K562 (cell line): ENCODE measurements around the gene ADAM23. TPM values are rescaled to one million over a fixed set of nuclear protein-coding genes. Genes with fewer than 3 reads are reported as not detected.

Source experiments
- ATAC-seq: fragments of 200-7000 bp; cut with Tn5 transposase; 3 replicates; pipeline ENCODE4 v1.9.1; 2020; ENCODE audit warnings: moderate library complexity
- BruUV-seq: library from RNA; stranded (reverse); fragments of 400-500 nt; replicated peaks from 2 replicates; lab custom pipeline; 2021; lab: Mats Ljungman, UMichigan
- CTCF ChIA-PET: fragments of 300-600 bp; formaldehyde crosslinking; extraction: SDS; loops from one replicate; lab custom pipeline; 2021; ENCODE audit warnings: low intra/inter-chr PET ratio; lab: Yijun Ruan, JAX
- POLR2A ChIA-PET: fragments of 300-600, 350-650 bp; sonication (Branson Sonifier 250); formaldehyde crosslinking; extraction: SDS; loops from one replicate; lab custom pipeline; 2021; ENCODE audit warnings: antibody characterized with exemption, inconsistent platforms; lab: Yijun Ruan, JAX
- DNase-seq, 4 experiments: peaks; one replicate each; pipeline versions ENCODE4 v3.0.0 to v3.0.0-alpha.2; 2011 to 2018; ENCODE audit warnings: low spot score in 3 of 4, mixed read lengths in 3 of 4; ENCODE audit errors: extremely low read depth in 1 of 4
- FAIRE-seq: peaks from 2 replicates; lab custom pipeline; 2011; peaks lifted over from hg19 to GRCh38; lab: Jason Lieb, UNC
- H2AFZ ChIP-seq: 2 replicates; pipeline ENCODE4 v1.6.0; 2011; ENCODE audit warnings: low read depth, low read length, control low read depth, inconsistent platforms
- H3K27ac ChIP-seq: fragments of 200-600 bp; 3 replicates; pipeline ENCODE4 v1.8.0; 2011; ENCODE audit warnings: low read depth, mild to moderate bottlenecking, control low read depth, inconsistent platforms, low read length, moderate library complexity, mixed read lengths; ENCODE audit errors: extremely low read depth
- H3K27me3 ChIP-seq, 2 experiments: fragments of 300-600 bp in 1 of 2; 2 replicates in 1 of 2; 3 replicates in 1 of 2; pipeline versions ENCODE4 v1.6.0 to v1.8.0; 2011; ENCODE audit warnings: inconsistent platforms in 2 of 2, low read length in 2 of 2, mild to moderate bottlenecking in 1 of 2, mixed read lengths in 1 of 2, moderate library complexity in 1 of 2; ENCODE audit not compliant: control insufficient read depth in 2 of 2, insufficient read depth in 2 of 2
- H3K36me3 ChIP-seq: fragments of 300-600 bp; 3 replicates; pipeline ENCODE4 v1.8.0; 2011; ENCODE audit warnings: mild to moderate bottlenecking, low read length, inconsistent platforms; ENCODE audit not compliant: control insufficient read depth, insufficient read depth
- H3K4me1 ChIP-seq, 2 experiments: fragments of 200-600 bp in 1 of 2; replicated peaks in 1 of 2; 2 replicates in 1 of 2; 3 replicates in 1 of 2; pipeline versions ENCODE4 v1.5.1 to v1.8.0; 2011; ENCODE audit warnings: inconsistent platforms in 2 of 2, low read length in 2 of 2, mild to moderate bottlenecking in 1 of 2, mixed read lengths in 1 of 2, moderate library complexity in 1 of 2; ENCODE audit not compliant: control insufficient read depth in 2 of 2, insufficient read depth in 2 of 2
- H3K4me2 ChIP-seq: 2 replicates; pipeline ENCODE4 v1.6.1; 2011; ENCODE audit warnings: low read length, control low read depth, inconsistent platforms, mixed read lengths; ENCODE audit not compliant: insufficient read depth
- H3K4me3 ChIP-seq: fragments of 200-600 bp; sonication (generic), shearing (Covaris generic); 2 replicates; pipeline ENCODE4 v1.5.1; 2016; ENCODE audit warnings: control low read depth, inconsistent platforms
- H3K79me2 ChIP-seq: fragments of 200-600 bp; 3 replicates; pipeline ENCODE4 v1.8.0; 2011; ENCODE audit warnings: low read length, inconsistent platforms; ENCODE audit not compliant: control insufficient read depth, insufficient read depth
- H3K9ac ChIP-seq, 2 experiments: 2 replicates each; pipeline versions ENCODE4 v1.6.0 to v1.6.1; 2011; ENCODE audit warnings: low read depth in 2 of 2, low read length in 2 of 2, control low read depth in 1 of 2, inconsistent platforms in 1 of 2, mild to moderate bottlenecking in 1 of 2, mixed read lengths in 1 of 2; ENCODE audit not compliant: insufficient read depth in 1 of 2
- H3K9me1 ChIP-seq: one replicate; pipeline ENCODE4 v1.6.0; 2011; ENCODE audit warnings: inconsistent platforms, mild to moderate bottlenecking, low read length, moderate library complexity; ENCODE audit not compliant: control insufficient read depth, insufficient read depth
- H3K9me3 ChIP-seq: replicated peaks from 2 replicates; pipeline ENCODE4 v1.5.1; 2011; ENCODE audit warnings: low read depth, low read length, inconsistent platforms; ENCODE audit not compliant: control insufficient read depth, insufficient read depth
- H4K20me1 ChIP-seq: replicated peaks from 2 replicates; pipeline ENCODE4 v1.6.1; 2011; ENCODE audit warnings: low read length, inconsistent platforms, mixed read lengths; ENCODE audit not compliant: control insufficient read depth, insufficient read depth
- ARID3A ChIP-seq: IDR thresholded peaks from 2 replicates; pipeline ENCODE4 v1.6.1; 2012; ENCODE audit warnings: low read depth, low read length, improper control_type of control experiment, borderline replicate concordance
- CCNT2 ChIP-seq: IDR thresholded peaks from 2 replicates; pipeline ENCODE4 v1.6.1; 2011; ENCODE audit warnings: borderline replicate concordance, low read depth, mild to moderate bottlenecking, moderate library complexity, mixed read lengths, low read length; ENCODE audit not compliant: insufficient read length; ENCODE audit errors: extremely low read depth
- E2F3 ChIP-seq: fragments of 250-450 bp; sonication (Bioruptor Pico); IDR thresholded peaks from 2 replicates; pipeline ENCODE4 v1.4.0; 2020; ENCODE audit warnings: mild to moderate bottlenecking
- ETV1 ChIP-seq: fragments of 450-650 bp; conservative IDR thresholded peaks from 2 replicates; pipeline ENCODE4 v1.6.1; 2016; ENCODE audit warnings: missing genetic modification characterization, control low read depth, low read depth, missing compliant biosample characterization
- GATAD2B ChIP-seq: fragments of 450-650 bp; IDR thresholded peaks from 2 replicates; pipeline ENCODE4 v1.6.1; 2017; ENCODE audit warnings: mild to moderate bottlenecking, borderline replicate concordance
- JUND ChIP-seq, 2 experiments: IDR thresholded peaks; 2 replicates in 1 of 2; 3 replicates in 1 of 2; pipeline ENCODE4 v1.6.1; 2011; ENCODE audit warnings: borderline replicate concordance in 2 of 2, low read depth in 2 of 2, low read length in 2 of 2, improper control_type of control experiment in 1 of 2, missing biosample characterization in 1 of 2, missing genetic modification characterization in 1 of 2, missing genetic modification reagents in 1 of 2
- MAFF ChIP-seq: IDR thresholded peaks from 2 replicates; pipeline ENCODE4 v1.6.1; 2012; ENCODE audit warnings: low read length, improper control_type of control experiment
- MTF1 ChIP-seq: fragments of 250-450 bp; sonication (Bioruptor Pico); IDR thresholded peaks from 2 replicates; pipeline ENCODE4 v1.9.0; 2021; ENCODE audit warnings: moderate library complexity, mild to moderate bottlenecking, inconsistent platforms, borderline replicate concordance
- NCOA6 ChIP-seq: fragments of 450-650 bp; IDR thresholded peaks from 2 replicates; pipeline ENCODE4 v1.6.1; 2017; ENCODE audit warnings: mild to moderate bottlenecking
- RBBP5 ChIP-seq: fragments of 200-600 bp; sonication (generic); IDR thresholded peaks from 2 replicates; pipeline ENCODE4 v1.6.1; 2012; ENCODE audit warnings: borderline replicate concordance, mild to moderate bottlenecking, low read length, control low read depth, inconsistent platforms; ENCODE audit not compliant: insufficient read depth, poor library complexity, severe bottlenecking
- SMARCA5 ChIP-seq: fragments of 450-650 bp; IDR thresholded peaks from 2 replicates; pipeline ENCODE4 v1.6.1; 2016
- TCF7 ChIP-seq: sonication (generic); IDR thresholded peaks from 2 replicates; pipeline ENCODE4 v1.6.1; 2016; ENCODE audit warnings: antibody characterized with exemption, borderline replicate concordance
- ZHX1 ChIP-seq: fragments of 150-350 bp; conservative IDR thresholded peaks from 2 replicates; pipeline ENCODE4 v1.6.1; 2014; ENCODE audit warnings: low read length
- ZNF232 ChIP-seq: sonication (generic); formaldehyde crosslinking; IDR thresholded peaks from 2 replicates; pipeline ENCODE4 v1.8.0; 2022; ENCODE audit warnings: mild to moderate bottlenecking, missing genetic modification reagents
- ZNF395 ChIP-seq: fragments of 200-800 bp; sonication (Bioruptor generic); IDR thresholded peaks from 2 replicates; pipeline ENCODE4 v1.6.1; 2017; ENCODE audit warnings: missing genetic modification characterization, missing compliant biosample characterization
- ZNF57 ChIP-seq: fragments of 450-650 bp; formaldehyde crosslinking; IDR thresholded peaks from 2 replicates; pipeline ENCODE4 v1.4.0; 2020; ENCODE audit warnings: mild to moderate bottlenecking, moderate library complexity
- WGBS: fragments of 100-300 bp; shearing (Covaris generic); methylation state at CpG from one replicate; pipeline ENCODE4 v1.1.6; 2016; ENCODE audit warnings: low coverage, mixed read lengths; ENCODE audit not compliant: insufficient coverage; ENCODE audit errors: missing lambda C conversion rate; 5-methylcytosine and 5-hydroxymethylcytosine counted together
- in situ Hi-C: fragments of 300-500 bp; cut with MboI; formaldehyde crosslinking; loops from 4 replicates; pipeline ENCODE4 v1.15.0; 2018; ENCODE audit warnings: inconsistent platforms, mixed read lengths
- intact Hi-C: fragments of 100-400 bp; cut with micrococcal nuclease; formaldehyde crosslinking; loops from 2 replicates; pipeline ENCODE4 v1.14.2; 2022
- polyA plus RNA-seq, 8 experiments: library from polyadenylated mRNA; depleted of rRNA in 4 of 8; stranded (reverse) in 5 of 8; unstranded in 3 of 8; fragments of >200 nt; fragmentation: Nextera tagmentation in 2 of 8; fragmentation: Illumina TruSeq in 1 of 8; extraction: Ambion mirVana in 2 of 8; extraction: Trizol in 1 of 8; gene quantifications; 2 replicates each; pipeline versions ENCODE4 v1.2.1 to v1.2.3, GENCODE V29; 2011 to 2014; ENCODE audit warnings: inconsistent platforms in 1 of 8, missing spikeins in 1 of 8
- total RNA-seq, 7 experiments: library from RNA; depleted of rRNA in 6 of 7; stranded (reverse); fragments of >200 nt in 6 of 7; fragmentation: Illumina TruSeq in 2 of 7; extraction: Trizol in 2 of 7; gene quantifications; 2 replicates each; pipeline versions ENCODE4 v1.2.1 to v1.2.3, GENCODE V29; 2011 to 2021; ENCODE audit warnings: low replicate concordance in 1 of 7

Gene ADAM23
- total and polyA plus RNA-seq, 9 of the 15 experiments (the other 6 are each of a cell fraction or from before 2014, with no cell fraction given) = 0.02 TPM; not detected in 8

- Histone ChIP-seq H3K27me3 (peaks cover 0 to 6% of the 10 kb centered on the region in 2 experiments; a peak in 3 of 5 replicates), H3K79me2 (no peaks in the 10 kb centered on the region), H3K9me3 (no peaks in the 10 kb centered on the region), H3K9ac (no peak overlapping the region), H3K4me2 (no peak overlapping the region), H4K20me1 (no peaks in the 10 kb centered on the region), H3K9me1 (no peaks in the 10 kb centered on the region), H3K4me1 (no peaks in the 10 kb centered on the region), H3K4me3 (no peak overlapping the region), H3K36me3 (no peaks in the 10 kb centered on the region), H2AFZ (no peak overlapping the region), H3K27ac (no peak overlapping the region)
- ATAC-seq = no peak
- in situ Hi-C loops = loop anchor here (25.0 kb wide), 1 partner anchor 890 kb away; no protein-coding TSS in a partner anchor
- no peak for DNase-seq
- ChIA-PET CTCF (no interaction called here), POLR2A (interaction anchor here (0.7 kb wide), 1 partner anchor 183 kb away, joined by 3 read pairs; no protein-coding TSS in a partner anchor)
- no TSS peak for BruUV-seq
- WGBS = 0% methylated on average over 3 of the region's 3 CpGs
- intact Hi-C loops = no loop called here
- FAIRE-seq = no peak
- TF ChIP-seq ZHX1 (no peak), RBBP5 (no peak), ETV1 (tag) (no peak), ARID3A (no peak), MTF1 (CRISPR knock-in tag) (no peak), CCNT2 (no peak), NCOA6 (no peak), MAFF (no peak), JUND (IDR thresholded peaks at IDR 0.05; ENCODE audit: borderline replicate concordance, low read depth, low read length) (no peak), JUND (tag; IDR thresholded peaks at IDR 0.05; ENCODE audit: borderline replicate concordance, low read depth, low read length) (no peak), SMARCA5 (no peak), GATAD2B (no peak), ZNF395 (no peak), TCF7 (no peak), ZNF57 (CRISPR knock-in tag) (no peak), E2F3 (CRISPR knock-in tag) (no peak), ZNF232 (CRISPR knock-in tag) (no peak)
These were observed 129.4 kb downstream of the ADAM23 start for GRCh38 chr2:206572725-206573124.
